ENCODE measurements around the gene ACSF2. TPM values are rescaled to one million over a fixed set of nuclear protein-coding genes. Genes with fewer than 3 reads are reported as not detected.

Gene ACSF2
- total RNA-seq, 1 experiment from 2014 or later = 12.2 TPM

DNA sequence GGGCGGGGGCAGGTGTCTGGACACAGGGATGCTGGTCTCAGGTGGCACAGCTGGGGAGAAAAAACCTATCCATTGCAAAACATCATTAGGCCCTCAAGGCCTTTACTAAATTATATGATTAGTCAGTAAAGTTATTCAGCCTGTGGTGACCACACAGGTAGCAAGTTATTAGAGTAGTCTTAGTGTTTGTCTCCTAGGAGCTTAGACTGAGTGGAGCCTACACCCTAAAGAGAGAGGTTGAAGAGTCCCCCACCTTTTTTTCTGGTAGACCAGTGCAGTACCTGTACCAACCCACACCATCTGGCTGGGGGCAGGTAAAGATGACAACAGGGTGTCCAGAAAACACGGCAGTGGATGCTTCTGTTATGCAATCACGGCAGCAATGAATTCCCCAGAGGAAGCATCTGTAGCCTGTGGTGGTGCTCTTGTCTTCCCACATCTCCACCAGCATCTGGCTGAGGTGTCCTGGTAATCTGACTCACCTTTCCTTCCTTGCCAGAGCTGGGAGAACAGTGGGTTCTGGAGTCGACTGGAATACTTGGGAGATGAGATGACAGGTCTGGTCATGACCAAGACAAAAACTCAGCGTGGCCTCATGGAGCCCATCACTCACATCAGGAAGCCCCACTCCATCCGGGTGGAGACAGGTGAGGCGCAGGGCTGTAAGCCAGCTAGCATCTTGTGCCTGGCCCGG, 93.3 kb downstream of the ACSF2 start:
- H3K23ac ChIP-seq (ENCODE audit: insufficient read length, low read depth, low read length) = no peak overlapping the region
- no peak overlapping the region for H2BK15ac ChIP-seq (ENCODE audit: low read depth, low read length)
- no peak overlapping the region for H3K9ac ChIP-seq (ENCODE audit: extremely low read depth, insufficient read length, low read length)
- TF ChIP-seq, protein P1, sequence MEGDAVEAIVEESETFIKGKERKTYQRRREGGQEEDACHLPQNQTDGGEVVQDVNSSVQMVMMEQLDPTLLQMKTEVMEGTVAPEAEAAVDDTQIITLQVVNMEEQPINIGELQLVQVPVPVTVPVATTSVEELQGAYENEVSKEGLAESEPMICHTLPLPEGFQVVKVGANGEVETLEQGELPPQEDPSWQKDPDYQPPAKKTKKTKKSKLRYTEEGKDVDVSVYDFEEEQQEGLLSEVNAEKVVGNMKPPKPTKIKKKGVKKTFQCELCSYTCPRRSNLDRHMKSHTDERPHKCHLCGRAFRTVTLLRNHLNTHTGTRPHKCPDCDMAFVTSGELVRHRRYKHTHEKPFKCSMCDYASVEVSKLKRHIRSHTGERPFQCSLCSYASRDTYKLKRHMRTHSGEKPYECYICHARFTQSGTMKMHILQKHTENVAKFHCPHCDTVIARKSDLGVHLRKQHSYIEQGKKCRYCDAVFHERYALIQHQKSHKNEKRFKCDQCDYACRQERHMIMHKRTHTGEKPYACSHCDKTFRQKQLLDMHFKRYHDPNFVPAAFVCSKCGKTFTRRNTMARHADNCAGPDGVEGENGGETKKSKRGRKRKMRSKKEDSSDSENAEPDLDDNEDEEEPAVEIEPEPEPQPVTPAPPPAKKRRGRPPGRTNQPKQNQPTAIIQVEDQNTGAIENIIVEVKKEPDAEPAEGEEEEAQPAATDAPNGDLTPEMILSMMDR (conservative IDR thresholded peaks at IDR 0.05) = no peak
- H3K27me3 ChIP-seq (ENCODE audit: insufficient read depth, low read length) = no peaks in the 10 kb centered on the region
- H3K79me2 ChIP-seq (ENCODE audit: insufficient read depth, low read length) = no peaks in the 10 kb centered on the region
- H2BK20ac ChIP-seq (ENCODE audit: low read depth, low read length, poor library complexity, severe bottlenecking) = no peak overlapping the region
- H3K14ac ChIP-seq (ENCODE audit: insufficient read depth, low read length) = no peak overlapping the region
- H3K4me3 Mint-ChIP-seq = no peak overlapping the region
- no peaks in the 10 kb centered on the region for H3K9me3 Mint-ChIP-seq
- no peaks in the 10 kb centered on the region for H3K23me2 ChIP-seq (ENCODE audit: insufficient read length, low read depth, low read length, poor library complexity, severe bottlenecking)
- H3K36me3 Mint-ChIP-seq (ENCODE audit: insufficient read depth in 1 of 3, low read depth in 3 of 3) = no peaks in the 10 kb centered on the region
- H4K20me1 ChIP-seq (ENCODE audit: control insufficient read depth, insufficient read depth, insufficient read length) = no peaks in the 10 kb centered on the region
- no peak overlapping the region for H3K4ac ChIP-seq (ENCODE audit: low read depth, low read length)
- H3K79me1 ChIP-seq (ENCODE audit: insufficient read depth, low read depth, low read length, poor library complexity, severe bottlenecking) = no peaks in the 10 kb centered on the region
- no peak overlapping the region for H3K18ac ChIP-seq (ENCODE audit: insufficient read length, low read depth, low read length)
- no peak overlapping the region for H3K56ac ChIP-seq (ENCODE audit: insufficient read length, low read depth, low read length)
- H3K27me3 Mint-ChIP-seq (ENCODE audit: low read depth) = peaks cover 6% of the 10 kb centered on the region; the same call in 1 of the 2 replicates
- no peak for DNase-seq
- H3K9me3 ChIP-seq (ENCODE audit: control insufficient read depth, low read depth, low read length) = no peaks in the 10 kb centered on the region
- H3K4me1 ChIP-seq (ENCODE audit: insufficient read depth, low read length) = no peaks in the 10 kb centered on the region
- no peak overlapping the region for H4K91ac ChIP-seq (ENCODE audit: insufficient read length, low read depth, low read length)
- no peak overlapping the region; a peak in 1 of 7 replicates for H3K27ac Mint-ChIP-seq
- H4K5ac ChIP-seq (ENCODE audit: insufficient read length, low read depth, low read length) = no peak overlapping the region
- H3T11ph ChIP-seq (ENCODE audit: low read length) = no peak overlapping the region
- H2AK5ac ChIP-seq (ENCODE audit: insufficient read length, low read length) = no peak overlapping the region
- no peak overlapping the region for H2BK5ac ChIP-seq (ENCODE audit: insufficient read length, low read length)
- no peak overlapping the region for H4K8ac ChIP-seq (replicated peaks; ENCODE audit: insufficient read length, low read depth, low read length)
- no peak overlapping the region for H2AFZ ChIP-seq (ENCODE audit: low read length)
- no peak overlapping the region for H2BK12ac ChIP-seq (ENCODE audit: insufficient read length, low read depth, low read length)
- WGBS (ENCODE audit: extremely low coverage, insufficient read length, low lambda C conversion rate) = no CpG with 5 or more reads among the region's 8 CpGs
- H3K4me2 ChIP-seq (ENCODE audit: insufficient read depth, insufficient read length, low read length) = no peak overlapping the region
- H2BK120ac ChIP-seq (ENCODE audit: low read depth, low read length, poor library complexity, severe bottlenecking) = no peak overlapping the region
- H3K4me1 Mint-ChIP-seq = peaks cover 14 to 18% of the 10 kb centered on the region in 2 experiments
- H3K27ac ChIP-seq (ENCODE audit: insufficient read length, low read depth, low read length) = no peak overlapping the region
